GM23338 (cell line): ENCODE measurements around the gene BNIP5. TPM values are rescaled to one million over a fixed set of nuclear protein-coding genes. Genes with fewer than 3 reads are reported as not detected.

ENCODE experiments used
- ATAC-seq: fragments of 200-7000 bp; cut with Tn5 transposase; 3 replicates; pipeline ENCODE4 v1.9.1; 2020
- DNase-seq: peaks from one replicate; pipeline ENCODE4 v3.0.0-alpha.2; 2015; ENCODE audit warnings: low spot score
- H2AFZ ChIP-seq: fragments of 200-600 bp; sonication (generic); 2 replicates; pipeline ENCODE4 v1.8.0; 2016; ENCODE audit warnings: antibody characterized with exemption, mild to moderate bottlenecking, moderate library complexity
- H3F3A ChIP-seq: fragments of 200-600 bp; sonication (generic); replicated peaks from 2 replicates; pipeline ENCODE4 v1.8.0; 2017; ENCODE audit warnings: antibody characterized with exemption, mixed run types, low read depth
- H3K27ac ChIP-seq: fragments of 200-600 bp; sonication (generic); 2 replicates; pipeline ENCODE4 v1.6.1; 2016; ENCODE audit warnings: low read depth
- H3K27me3 ChIP-seq: fragments of 200-600 bp; sonication (generic); 2 replicates; pipeline ENCODE4 v1.8.0; 2016; ENCODE audit warnings: mild to moderate bottlenecking, mixed run types, moderate library complexity; ENCODE audit not compliant: insufficient read depth
- H3K36me3 ChIP-seq: fragments of 200-600 bp; sonication (generic); 2 replicates; pipeline ENCODE4 v1.8.0; 2016; ENCODE audit warnings: mild to moderate bottlenecking; ENCODE audit not compliant: insufficient read depth
- H3K4me1 ChIP-seq: fragments of 200-600 bp; sonication (generic); 2 replicates; pipeline ENCODE4 v1.8.0; 2016; ENCODE audit warnings: mild to moderate bottlenecking, moderate library complexity; ENCODE audit not compliant: insufficient read depth
- H3K4me2 ChIP-seq: fragments of 200-600 bp; sonication (generic); 2 replicates; pipeline ENCODE4 v1.7.1; 2017; ENCODE audit warnings: mixed run types
- H3K4me3 ChIP-seq: fragments of 200-600 bp; sonication (generic); 2 replicates; pipeline ENCODE4 v1.6.1; 2016; ENCODE audit warnings: mixed run types
- H3K79me2 ChIP-seq: fragments of 200-600 bp; sonication (generic); replicated peaks from 2 replicates; pipeline ENCODE4 v1.8.0; 2017; ENCODE audit warnings: mild to moderate bottlenecking; ENCODE audit not compliant: insufficient read depth
- H3K9me2 ChIP-seq: fragments of 200-600 bp; sonication (generic); 2 replicates; pipeline ENCODE4 v1.8.0; 2017; ENCODE audit not compliant: insufficient read depth
- H4K20me1 ChIP-seq: fragments of 200-600 bp; sonication (generic); replicated peaks from 2 replicates; pipeline ENCODE4 v1.8.0; 2017; ENCODE audit warnings: mild to moderate bottlenecking; ENCODE audit not compliant: insufficient read depth
- H3K27ac Mint-ChIP-seq: 2 replicates; pipeline ENCODE4 v1.8.0; 2020; ENCODE audit warnings: inconsistent platforms, mild to moderate bottlenecking, moderate library complexity, mixed read lengths
- H3K27me3 Mint-ChIP-seq: 3 replicates; pipeline ENCODE4 v1.8.0; 2022; ENCODE audit warnings: low read depth, mild to moderate bottlenecking, moderate library complexity, mixed read lengths, inconsistent platforms; ENCODE audit not compliant: insufficient read depth, poor library complexity
- H3K36me3 Mint-ChIP-seq: 3 replicates; pipeline ENCODE4 v1.8.0; 2021; ENCODE audit warnings: low read depth, mild to moderate bottlenecking, inconsistent platforms, moderate library complexity, mixed read lengths
- H3K4me1 Mint-ChIP-seq: 3 replicates; pipeline ENCODE4 v1.8.0; 2020; ENCODE audit warnings: mild to moderate bottlenecking, inconsistent platforms, mixed read lengths
- H3K4me3 Mint-ChIP-seq: 3 replicates; pipeline ENCODE4 v1.8.0; 2021; ENCODE audit warnings: moderate library complexity, mild to moderate bottlenecking, inconsistent platforms, mixed read lengths
- H3K9me3 Mint-ChIP-seq: 3 replicates; pipeline ENCODE4 v1.8.0; 2020; ENCODE audit warnings: moderate library complexity, mild to moderate bottlenecking, inconsistent platforms, mixed read lengths
- CTCF ChIP-seq, 2 experiments: fragments of 200-600 bp in 1 of 2; sonication (generic) in 1 of 2; conservative IDR thresholded peaks; 2 replicates each; pipeline versions ENCODE4 v1.5.1 to v1.6.1; 2016 to 2017; ENCODE audit warnings: antibody characterized with exemption in 2 of 2, low read depth in 2 of 2, mild to moderate bottlenecking in 2 of 2, moderate library complexity in 1 of 2
- ETS1 ChIP-seq: IDR thresholded peaks from 2 replicates; pipeline ENCODE4 v1.6.1; 2016; ENCODE audit warnings: antibody characterized with exemption
- EZH2 ChIP-seq: fragments of 200-600 bp; sonication (generic); IDR thresholded peaks from one replicate; pipeline ENCODE4 v1.8.0; 2017; ENCODE audit warnings: antibody characterized with exemption, mild to moderate bottlenecking, low read depth; ENCODE audit not compliant: unreplicated experiment
- EZH2phosphoT487 ChIP-seq: fragments of 200-600 bp; sonication (generic); IDR thresholded peaks from one replicate; pipeline ENCODE4 v1.8.1; 2018; ENCODE audit warnings: antibody characterized with exemption; ENCODE audit not compliant: unreplicated experiment
- JUNB ChIP-seq: IDR thresholded peaks from one replicate; pipeline ENCODE4 v1.6.1; 2016; ENCODE audit warnings: antibody characterized with exemption; ENCODE audit not compliant: unreplicated experiment
- NANOG ChIP-seq: IDR thresholded peaks from 2 replicates; pipeline ENCODE4 v1.6.1; 2016; ENCODE audit warnings: antibody characterized with exemption, borderline replicate concordance
- POLR2AphosphoS5 ChIP-seq: IDR thresholded peaks from 2 replicates; pipeline ENCODE4 v1.6.1; 2016; ENCODE audit warnings: antibody characterized with exemption, low read depth
- REST ChIP-seq: IDR thresholded peaks from one replicate; pipeline ENCODE4 v1.6.1; 2018; ENCODE audit warnings: antibody characterized with exemption; ENCODE audit not compliant: unreplicated experiment
- STAT1 ChIP-seq: IDR thresholded peaks from one replicate; pipeline ENCODE4 v1.6.1; 2016; ENCODE audit warnings: antibody characterized with exemption; ENCODE audit not compliant: unreplicated experiment
- ZNF114 ChIP-seq: fragments of 250-450 bp; sonication (Bioruptor Pico); IDR thresholded peaks from 2 replicates; pipeline ENCODE4 v1.5.0; 2020; ENCODE audit warnings: mild to moderate bottlenecking, moderate library complexity
- ZNF331 ChIP-seq: fragments of 250-450 bp; sonication (Bioruptor Pico); IDR thresholded peaks from 2 replicates; pipeline ENCODE4 v1.5.0; 2020; ENCODE audit warnings: low read depth, mild to moderate bottlenecking, moderate library complexity
- ZNF462 ChIP-seq: fragments of 250-450 bp; sonication (Bioruptor Pico); IDR thresholded peaks from 2 replicates; pipeline ENCODE4 v1.5.0; 2020; ENCODE audit warnings: mild to moderate bottlenecking, moderate library complexity
- polyA plus RNA-seq: library from polyadenylated mRNA; unstranded; fragments of >200 nt; fragmentation: Nextera tagmentation; extraction: Ambion mirVana; gene quantifications from 2 replicates; pipeline ENCODE4 v1.2.1, GENCODE V29; 2016
- total RNA-seq: library from RNA; depleted of rRNA; stranded (reverse); fragments of >200 nt; shearing (Covaris generic); gene quantifications from 2 replicates; pipeline ENCODE4 v1.2.3, GENCODE V29; 2014

BNIP5 gene
- total and polyA plus RNA-seq, 2 experiments from 2014 or later = not detected

GRCh38 chr6:36382976-36383375, 46.3 kb upstream of the BNIP5 start (continued):
- TF ChIP-seq REST (no peak), JUNB (no peak)

GRCh38 chr6:36381502-36382389, 45.1 kb upstream of the BNIP5 start:
- no peak for ATAC-seq
- H3K27ac ChIP-seq = no peak overlapping the region
- H3K4me3 ChIP-seq = no peak overlapping the region
- no peaks in the 10 kb centered on the region for H4K20me1 ChIP-seq
- DNase-seq = no peak
- H3K27me3 ChIP-seq = peaks cover 19% of the 10 kb centered on the region
- H3K4me2 ChIP-seq = no peak overlapping the region
- Mint-ChIP-seq H3K27ac (no peak overlapping the region), H3K4me1 (peaks cover 38% of the 10 kb centered on the region), H3K36me3 (no peaks in the 10 kb centered on the region; the same call in 2 of the 3 replicates), H3K4me3 (no peak overlapping the region), H3K27me3 (peaks cover 20% of the 10 kb centered on the region), H3K9me3 (no peaks in the 10 kb centered on the region; the same call in 2 of the 3 replicates)
- H3K9me2 ChIP-seq = no peaks in the 10 kb centered on the region
- no peaks in the 10 kb centered on the region for H3F3A ChIP-seq
- no peaks in the 10 kb centered on the region for H3K79me2 ChIP-seq
- H3K36me3 ChIP-seq = no peaks in the 10 kb centered on the region; the same call in 1 of the 2 replicates
- no peak overlapping the region for H2AFZ ChIP-seq
- 0 out of 2 replicates have a peak, but pooled peaks cover 9% of the 10 kb centered on the region for H3K4me1 ChIP-seq
- no peak for TF ChIP-seq STAT1
- TF ChIP-seq EZH2phosphoT487 = no peak
- no peak for TF ChIP-seq POLR2AphosphoS5
- no peak for TF ChIP-seq ZNF462
- TF ChIP-seq EZH2 = no peak
- TF ChIP-seq ETS1 = no peak
- no peak for TF ChIP-seq ZNF331 (CRISPR knock-in tag)
- TF ChIP-seq ZNF114 = no peak
- no peak for TF ChIP-seq NANOG
- TF ChIP-seq CTCF (conservative IDR thresholded peaks at IDR 0.05; ENCODE audit: low read depth in 2 of 2) = no peak
